ENCODE results near the gene GPRC5C. TPM values are rescaled to one million over a fixed set of nuclear protein-coding genes. Genes with fewer than 3 reads are reported as not detected.

Gene GPRC5C
- total RNA-seq, 1 experiment from 2014 or later = 15.5 TPM

GRCh38 chr17:74390680-74391653 lies 40.9 kb upstream of the GPRC5C start:
- Histone ChIP-seq H2BK5ac (ENCODE audit: insufficient read length, low read length) (no peak overlapping the region), H3K79me1 (ENCODE audit: insufficient read depth, low read depth, low read length, poor library complexity, severe bottlenecking) (no peaks in the 10 kb centered on the region), H3K27ac (ENCODE audit: insufficient read length, low read depth, low read length) (no peak overlapping the region), H4K91ac (ENCODE audit: insufficient read length, low read depth, low read length) (no peak overlapping the region), H3K9ac (ENCODE audit: extremely low read depth, insufficient read length, low read length) (no peak overlapping the region), H3K23ac (ENCODE audit: insufficient read length, low read depth, low read length) (no peak overlapping the region), H3K14ac (ENCODE audit: insufficient read depth, low read length) (no peak overlapping the region), H4K5ac (ENCODE audit: insufficient read length, low read depth, low read length) (no peak overlapping the region), H3K4me1 (ENCODE audit: insufficient read depth, low read length) (no peaks in the 10 kb centered on the region), H2BK15ac (ENCODE audit: low read depth, low read length) (no peak overlapping the region), H3K79me2 (ENCODE audit: insufficient read depth, low read length) (no peaks in the 10 kb centered on the region), H3K4ac (ENCODE audit: low read depth, low read length) (no peak overlapping the region), H2BK12ac (ENCODE audit: insufficient read length, low read depth, low read length) (no peak overlapping the region), H2BK20ac (ENCODE audit: low read depth, low read length, poor library complexity, severe bottlenecking) (no peak overlapping the region), H2AFZ (ENCODE audit: low read length) (no peak overlapping the region), H4K8ac (replicated peaks; ENCODE audit: insufficient read length, low read depth, low read length) (no peak overlapping the region), H2AK5ac (ENCODE audit: insufficient read length, low read length) (no peak overlapping the region), H4K20me1 (ENCODE audit: control insufficient read depth, insufficient read depth, insufficient read length) (no peaks in the 10 kb centered on the region), H2BK120ac (ENCODE audit: low read depth, low read length, poor library complexity, severe bottlenecking) (no peak overlapping the region), H3K23me2 (ENCODE audit: insufficient read length, low read depth, low read length, poor library complexity, severe bottlenecking) (peaks cover 2% of the 10 kb centered on the region), H3T11ph (ENCODE audit: low read length) (no peak overlapping the region), H3K56ac (ENCODE audit: insufficient read length, low read depth, low read length) (no peak overlapping the region), H3K9me3 (ENCODE audit: control insufficient read depth, low read depth, low read length) (no peaks in the 10 kb centered on the region), H3K27me3 (ENCODE audit: insufficient read depth, low read length) (no peaks in the 10 kb centered on the region), H3K4me2 (ENCODE audit: insufficient read depth, insufficient read length, low read length) (no peak overlapping the region), H3K18ac (ENCODE audit: insufficient read length, low read depth, low read length) (no peak overlapping the region)
- H3K36me3 Mint-ChIP-seq (ENCODE audit: insufficient read depth in 1 of 3, low read depth in 3 of 3) = no peaks in the 10 kb centered on the region; a peak in 2 of 7 replicates
- H3K27ac Mint-ChIP-seq = no peak overlapping the region
- peaks cover 27 to 50% of the 10 kb centered on the region in 2 experiments for H3K4me1 Mint-ChIP-seq
- peaks cover 0 to 4% of the 10 kb centered on the region in 2 experiments; a peak in 1 of 5 replicates for H3K9me3 Mint-ChIP-seq
- no CpG with 5 or more reads among the region's 11 CpGs for WGBS (ENCODE audit: extremely low coverage, insufficient read length, low lambda C conversion rate)
- H3K27me3 Mint-ChIP-seq (ENCODE audit: low read depth) = peaks cover 18% of the 10 kb centered on the region
- no peak for DNase-seq
- H3K4me3 Mint-ChIP-seq = no peak overlapping the region
- no peak for TF ChIP-seq CTCF (conservative IDR thresholded peaks at IDR 0.05)

Measured in H9 (cell line).